H1 (cell line): ENCODE results near the gene NMRK1. TPM values are rescaled to one million over a fixed set of nuclear protein-coding genes. Genes with fewer than 3 reads are reported as not detected.

ENCODE experiments used
- CTCF ChIA-PET: fragments of 300-600 bp; sonication (Branson Sonifier 250); formaldehyde crosslinking; loops from one replicate; lab custom pipeline; 2021; ENCODE audit not compliant: partially characterized antibody; lab: Charles Lee
- POLR2A ChIA-PET: fragments of 300-600 bp; sonication (Branson Sonifier 250); formaldehyde crosslinking; loops from one replicate; lab custom pipeline; 2021; ENCODE audit warnings: inconsistent platforms; ENCODE audit not compliant: partially characterized antibody; lab: Charles Lee
- DNase-seq, 2 experiments: peaks; one replicate each; pipeline versions ENCODE4 v3.0.0 to v3.0.0-alpha.2; 2010 to 2022; ENCODE audit warnings: low spot score in 2 of 2, low read depth in 1 of 2, mixed read lengths in 1 of 2
- FAIRE-seq: peaks from 2 replicates; lab custom pipeline; 2011; peaks lifted over from hg19 to GRCh38; lab: Jason Lieb, UNC
- H2AFZ ChIP-seq: 2 replicates; pipeline ENCODE4 v1.8.1; 2012; ENCODE audit warnings: low read length, inconsistent platforms
- H2AK5ac ChIP-seq: 2 replicates; pipeline ENCODE4 v1.6.1; 2013; ENCODE audit warnings: low read depth, low read length
- H2BK120ac ChIP-seq: replicated peaks from 2 replicates; pipeline ENCODE3; 2013; ENCODE audit warnings: low read depth, low read length, inconsistent platforms
- H2BK12ac ChIP-seq: 2 replicates; pipeline ENCODE4 v1.6.1; 2013; ENCODE audit warnings: low read depth, low read length
- H2BK15ac ChIP-seq: 2 replicates; pipeline ENCODE4 v1.6.1; 2013; ENCODE audit warnings: low read length
- H2BK20ac ChIP-seq: 2 replicates; pipeline ENCODE4 v1.6.1; 2013; ENCODE audit warnings: low read length
- H2BK5ac ChIP-seq: 2 replicates; pipeline ENCODE4 v1.6.1; 2013; ENCODE audit warnings: low read depth, low read length
- H3K14ac ChIP-seq: 2 replicates; pipeline ENCODE4 v1.6.1; 2013; ENCODE audit warnings: inconsistent platforms; ENCODE audit not compliant: insufficient read length
- H3K18ac ChIP-seq: 2 replicates; pipeline ENCODE4 v1.6.1; 2013; ENCODE audit warnings: low read length; ENCODE audit errors: extremely low read depth
- H3K23ac ChIP-seq: 2 replicates; pipeline ENCODE4 v1.6.1; 2013; ENCODE audit warnings: inconsistent platforms; ENCODE audit not compliant: insufficient read length
- H3K23me2 ChIP-seq: 2 replicates; pipeline ENCODE4 v1.6.1; 2013; ENCODE audit warnings: low read depth, low read length
- H3K27ac ChIP-seq: 2 replicates; pipeline ENCODE4 v1.6.1; 2011; ENCODE audit warnings: low read depth, low read length, inconsistent platforms
- H3K27me3 ChIP-seq, 4 experiments: replicated peaks in 1 of 4; 1 replicate in 1 of 4; 2 replicates in 3 of 4; pipeline versions ENCODE4 v1.6.1 to v1.8.1; 2011 to 2013; ENCODE audit warnings: low read length in 3 of 4, mild to moderate bottlenecking in 3 of 4, inconsistent platforms in 2 of 4, mixed read lengths in 2 of 4, moderate library complexity in 1 of 4; ENCODE audit not compliant: control insufficient read depth in 3 of 4, insufficient read depth in 3 of 4; ENCODE audit errors: extremely low read depth in 1 of 4
- H3K36me3 ChIP-seq, 4 experiments: 2 replicates each; pipeline versions ENCODE4 v1.6.1 to v1.8.1; 2011 to 2013; ENCODE audit warnings: mild to moderate bottlenecking in 4 of 4, low read length in 3 of 4, moderate library complexity in 2 of 4, control low read depth in 1 of 4, inconsistent platforms in 1 of 4; ENCODE audit not compliant: insufficient read depth in 4 of 4, control insufficient read depth in 2 of 4
- H3K4ac ChIP-seq: replicated peaks from 2 replicates; pipeline ENCODE3; 2013; ENCODE audit warnings: low read length, low read depth, mixed read lengths, inconsistent platforms; ENCODE audit not compliant: insufficient read length
- H3K4me1 ChIP-seq, 4 experiments: replicated peaks in 1 of 4; 1 replicate in 1 of 4; 2 replicates in 3 of 4; pipeline versions ENCODE4 v1.6.1 to v1.8.1; 2011 to 2013; ENCODE audit warnings: low read length in 3 of 4, inconsistent platforms in 2 of 4, mixed read lengths in 1 of 4; ENCODE audit not compliant: insufficient read depth in 4 of 4, control insufficient read depth in 3 of 4
- H3K4me2 ChIP-seq, 2 experiments: 2 replicates each; pipeline versions ENCODE4 v1.6.1 to v1.8.1; 2011 to 2013; ENCODE audit warnings: low read depth in 2 of 2, low read length in 2 of 2, control low read depth in 1 of 2, inconsistent platforms in 1 of 2, mild to moderate bottlenecking in 1 of 2; ENCODE audit not compliant: insufficient read depth in 1 of 2
- H3K4me3 ChIP-seq, 4 experiments: fragments of 200-600, 300-600 bp in 1 of 4; sonication (generic), shearing (Covaris generic), sonication (Bioruptor Twin) in 1 of 4; 2 replicates each; pipeline versions ENCODE4 v1.5.1 to v1.8.1; 2011 to 2016; ENCODE audit warnings: low read length in 4 of 4, low read depth in 3 of 4, control low read depth in 2 of 4, inconsistent platforms in 2 of 4, mild to moderate bottlenecking in 2 of 4, mixed read lengths in 1 of 4, moderate library complexity in 1 of 4; ENCODE audit not compliant: insufficient read depth in 2 of 4; ENCODE audit errors: extremely low read depth in 1 of 4
- H3K56ac ChIP-seq: replicated peaks from 2 replicates; pipeline ENCODE3; 2013; ENCODE audit warnings: low read depth, mild to moderate bottlenecking, mixed read lengths, low read length, inconsistent platforms; ENCODE audit not compliant: insufficient read length
- H3K79me1 ChIP-seq: 2 replicates; pipeline ENCODE4 v1.6.1; 2013; ENCODE audit warnings: low read depth, low read length, control low read depth
- H3K79me2 ChIP-seq, 2 experiments: 2 replicates each; pipeline versions ENCODE4 v1.6.1 to v1.8.1; 2012 to 2013; ENCODE audit warnings: low read length in 2 of 2, mild to moderate bottlenecking in 2 of 2, inconsistent platforms in 1 of 2; ENCODE audit not compliant: insufficient read depth in 2 of 2, control insufficient read depth in 1 of 2
- H3K9ac ChIP-seq, 4 experiments: replicated peaks in 1 of 4; 1 replicate in 1 of 4; 2 replicates in 3 of 4; pipeline versions ENCODE4 v1.6.1 to v1.8.1; 2011 to 2013; ENCODE audit warnings: low read depth in 3 of 4, low read length in 3 of 4, control low read depth in 2 of 4, mild to moderate bottlenecking in 2 of 4, moderate library complexity in 2 of 4, inconsistent platforms in 1 of 4; ENCODE audit errors: extremely low read depth in 1 of 4
- H3K9me3 ChIP-seq, 2 experiments: 2 replicates each; pipeline versions ENCODE4 v1.6.1 to v1.8.1; 2012 to 2013; ENCODE audit warnings: mild to moderate bottlenecking in 2 of 2, moderate library complexity in 2 of 2, control low read depth in 1 of 2, inconsistent platforms in 1 of 2, low read depth in 1 of 2, low read length in 1 of 2, mixed read lengths in 1 of 2; ENCODE audit not compliant: insufficient read depth in 2 of 2
- H4K20me1 ChIP-seq, 2 experiments: replicated peaks in 1 of 2; 2 replicates each; pipeline versions ENCODE3 to v1.8.1; 2011 to 2013; ENCODE audit warnings: inconsistent platforms in 2 of 2, low read length in 2 of 2, mild to moderate bottlenecking in 1 of 2; ENCODE audit not compliant: insufficient read depth in 2 of 2, control insufficient read depth in 1 of 2
- H4K5ac ChIP-seq: 2 replicates; pipeline ENCODE4 v1.6.1; 2013; ENCODE audit warnings: low read length, low read depth, mixed read lengths, inconsistent platforms; ENCODE audit not compliant: insufficient read length
- H4K8ac ChIP-seq: 2 replicates; pipeline ENCODE4 v1.8.0; 2013; ENCODE audit warnings: mild to moderate bottlenecking, moderate library complexity, low read length, inconsistent platforms; ENCODE audit not compliant: insufficient read depth; ENCODE audit errors: extremely low read depth
- H4K91ac ChIP-seq: replicated peaks from 2 replicates; pipeline ENCODE3; 2013; ENCODE audit warnings: low read length, mixed read lengths, inconsistent platforms; ENCODE audit not compliant: insufficient read length
- KDM4A ChIP-seq: IDR thresholded peaks from one replicate; pipeline ENCODE4 v1.7.1; 2012; ENCODE audit warnings: low read depth, mild to moderate bottlenecking, moderate library complexity, low read length, inconsistent platforms; ENCODE audit not compliant: severe bottlenecking
- RAD21 ChIP-seq, 2 experiments: IDR thresholded peaks in 1 of 2; conservative IDR thresholded peaks in 1 of 2; 2 replicates each; pipeline ENCODE4 v1.6.1; 2011; ENCODE audit warnings: low read depth in 2 of 2, low read length in 2 of 2, improper control_type of control experiment in 1 of 2, inconsistent platforms in 1 of 2, mild to moderate bottlenecking in 1 of 2, moderate library complexity in 1 of 2
- SRF ChIP-seq: IDR thresholded peaks from 2 replicates; pipeline ENCODE4 v1.6.1; 2011; ENCODE audit warnings: mild to moderate bottlenecking, low read depth, low read length, moderate library complexity
- WGBS, 2 experiments: shearing (Covaris generic) in 1 of 2; methylation state at CpG; one replicate each; pipeline versions ENCODE4 v1.1.6 to v1.1.7; 2013 to 2015; ENCODE audit warnings: low lambda C conversion rate in 2 of 2, mixed read lengths in 2 of 2, inconsistent platforms in 1 of 2, low coverage in 1 of 2, missing lambda C conversion rate in 1 of 2; ENCODE audit not compliant: insufficient replicate concordance in 2 of 2, insufficient coverage in 1 of 2, insufficient read length in 1 of 2; ENCODE audit errors: extremely low coverage in 1 of 2, missing lambda C conversion rate in 1 of 2; 5-methylcytosine and 5-hydroxymethylcytosine counted together
- polyA plus RNA-seq, 7 experiments: library from polyadenylated mRNA; depleted of rRNA in 3 of 7; stranded (reverse) in 5 of 7; unstranded in 2 of 7; fragments of >200 nt in 5 of 7; fragments of 200-250 nt in 2 of 7; gene quantifications; 1 replicate in 5 of 7; 2 replicates in 1 of 7; 4 replicates in 1 of 7; pipeline versions ENCODE4 v1.2.1 to v1.2.3, GENCODE V29; 2011 to 2013; ENCODE audit warnings: missing spikeins in 2 of 7, mixed read lengths in 2 of 7
- total RNA-seq: library from RNA; stranded (reverse); fragmentation: NEBNext Ultra II Directional; extraction: Animal tissue kit (Norgen Biotek cat#: 25700); gene quantifications from 2 replicates; pipeline ENCODE4 v1.2.1, GENCODE V29; 2021
- TF ChIP-seq, protein P1 (sequence below), 3 experiments: IDR thresholded peaks; 1 replicate in 2 of 3; 2 replicates in 1 of 3; pipeline versions ENCODE4 v1.5.1 to v1.6.1; 2011; ENCODE audit warnings: low read length in 3 of 3, mild to moderate bottlenecking in 3 of 3, inconsistent platforms in 2 of 3, low read depth in 1 of 3, moderate library complexity in 1 of 3; ENCODE audit not compliant: insufficient read depth in 1 of 3; ENCODE audit errors: control extremely low read depth in 1 of 3
- TF ChIP-seq, protein P2 (sequence below): IDR thresholded peaks from 2 replicates; pipeline ENCODE4 v1.6.1; 2011; ENCODE audit warnings: low read length, improper control_type of control experiment
- TF ChIP-seq, protein P3 (sequence below): IDR thresholded peaks from 2 replicates; pipeline ENCODE4 v1.6.1; 2012; ENCODE audit warnings: inconsistent platforms

Gene NMRK1
- total and polyA plus RNA-seq, 2 of the 8 experiments (the other 6 are each of a cell fraction or from before 2014, with no cell fraction given): 5.8 to 8.1 TPM

DNA sequence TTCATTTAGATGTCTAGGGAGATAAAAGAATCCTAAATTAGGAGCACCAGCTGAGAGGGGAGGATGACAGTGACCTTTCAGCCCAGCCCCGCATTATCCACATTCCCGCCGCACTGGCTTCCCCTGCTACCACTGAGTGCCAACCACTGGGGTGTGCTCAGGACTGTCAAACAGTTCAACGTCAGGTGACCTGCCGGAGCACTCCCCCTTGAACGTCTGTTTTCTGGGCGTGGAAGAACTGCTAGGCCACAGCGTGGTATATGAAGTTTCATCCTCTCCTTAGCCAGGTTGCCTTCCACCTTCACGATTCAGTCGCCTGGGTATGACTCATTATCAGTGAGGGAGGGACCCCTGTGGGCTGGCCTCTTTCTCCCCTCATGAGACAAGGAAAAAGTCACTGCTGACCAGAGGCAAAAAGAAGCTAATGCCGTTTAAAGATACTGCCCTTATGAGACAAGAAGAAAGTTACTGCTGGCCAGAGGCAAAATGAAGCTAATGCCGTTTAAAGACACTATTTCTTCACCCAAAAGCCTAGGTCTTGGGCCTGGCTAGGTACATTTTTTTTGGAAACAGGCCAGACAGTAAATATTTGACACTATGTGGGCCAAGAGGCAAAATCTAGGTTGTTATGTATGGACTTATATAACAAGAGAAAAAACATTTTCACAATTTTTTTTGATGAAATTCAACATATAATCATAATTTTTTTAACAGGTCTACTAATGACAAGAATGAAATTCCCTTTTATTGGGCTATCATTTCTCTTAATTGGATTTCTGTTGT lies 4.6 kb downstream of the NMRK1 start:
- no peak overlapping the region for H2AFZ ChIP-seq
- no peak overlapping the region for H3K56ac ChIP-seq
- no peaks in the 10 kb centered on the region for H4K20me1 ChIP-seq
- no peak overlapping the region for H4K8ac ChIP-seq
- no peak overlapping the region for H3K14ac ChIP-seq
- H2BK5ac ChIP-seq: no peak overlapping the region
- FAIRE-seq: no peak
- no peaks in the 10 kb centered on the region for H3K79me2 ChIP-seq
- H3K4me1 ChIP-seq: peaks cover 0 to 9% (median 4%) of the 10 kb centered on the region in 4 experiments; a peak in 3 of 7 replicates
- H3K9ac ChIP-seq: no peak overlapping the region
- peaks cover 0 to 4% (median 0%) of the 10 kb centered on the region in 4 experiments; a peak in 1 of 8 replicates for H3K36me3 ChIP-seq
- H2BK15ac ChIP-seq: no peak overlapping the region
- H3K4me2 ChIP-seq: peak overlapping the region; percentile 18 to 33; a peak in 2 of 4 replicates
- H3K4me3 ChIP-seq: no peak overlapping the region
- H3K79me1 ChIP-seq: no peaks in the 10 kb centered on the region
- 48% methylated on average over 12 of the region's 12 CpGs; no CpG with 5 or more reads in 1 of the 2 experiments for WGBS, 2 experiments
- no peak overlapping the region for H3K18ac ChIP-seq
- peak in 1 of 2 experiments; percentile 55 for DNase-seq
- no peak overlapping the region for H4K5ac ChIP-seq
- no peak overlapping the region for H3K23ac ChIP-seq
- H2BK20ac ChIP-seq: no peak overlapping the region
- POLR2A ChIA-PET: interaction anchor here (1.8 kb wide), 1 partner anchor 9 kb away, joined by 6 read pairs; no protein-coding TSS in a partner anchor
- H2BK120ac ChIP-seq: no peak overlapping the region
- H3K27ac ChIP-seq: no peak overlapping the region
- CTCF ChIA-PET: interaction anchor here (0.8 to 1.7 kb wide), 8 partner anchors 8 to 311 kb away, joined by 3 to 5 read pairs (median 4); partner anchors contain the start of gene TRPM6
- H3K27me3 ChIP-seq: no peaks in the 10 kb centered on the region
- H2BK12ac ChIP-seq: no peak overlapping the region
- H3K23me2 ChIP-seq: no peaks in the 10 kb centered on the region; the same call in 1 of the 2 replicates
- H4K91ac ChIP-seq: no peak overlapping the region
- no peak overlapping the region for H3K4ac ChIP-seq
- no peaks in the 10 kb centered on the region for H3K9me3 ChIP-seq
- H2AK5ac ChIP-seq: no peak overlapping the region
- TF ChIP-seq KDM4A (no peak), SRF (no peak), RAD21 (IDR thresholded peaks at IDR 0.05 in 1 of 2, conservative IDR thresholded peaks at IDR 0.05 in 1 of 2; ENCODE audit: low read depth in 2 of 2, low read length in 2 of 2) (peak; percentile 24 to 33)
- TF ChIP-seq, protein P1, sequence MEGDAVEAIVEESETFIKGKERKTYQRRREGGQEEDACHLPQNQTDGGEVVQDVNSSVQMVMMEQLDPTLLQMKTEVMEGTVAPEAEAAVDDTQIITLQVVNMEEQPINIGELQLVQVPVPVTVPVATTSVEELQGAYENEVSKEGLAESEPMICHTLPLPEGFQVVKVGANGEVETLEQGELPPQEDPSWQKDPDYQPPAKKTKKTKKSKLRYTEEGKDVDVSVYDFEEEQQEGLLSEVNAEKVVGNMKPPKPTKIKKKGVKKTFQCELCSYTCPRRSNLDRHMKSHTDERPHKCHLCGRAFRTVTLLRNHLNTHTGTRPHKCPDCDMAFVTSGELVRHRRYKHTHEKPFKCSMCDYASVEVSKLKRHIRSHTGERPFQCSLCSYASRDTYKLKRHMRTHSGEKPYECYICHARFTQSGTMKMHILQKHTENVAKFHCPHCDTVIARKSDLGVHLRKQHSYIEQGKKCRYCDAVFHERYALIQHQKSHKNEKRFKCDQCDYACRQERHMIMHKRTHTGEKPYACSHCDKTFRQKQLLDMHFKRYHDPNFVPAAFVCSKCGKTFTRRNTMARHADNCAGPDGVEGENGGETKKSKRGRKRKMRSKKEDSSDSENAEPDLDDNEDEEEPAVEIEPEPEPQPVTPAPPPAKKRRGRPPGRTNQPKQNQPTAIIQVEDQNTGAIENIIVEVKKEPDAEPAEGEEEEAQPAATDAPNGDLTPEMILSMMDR (IDR thresholded peaks at IDR 0.05; ENCODE audit: control extremely low read depth in 1 of 3, insufficient read depth in 1 of 3, low read depth in 1 of 3, low read length in 3 of 3): peak in 2 of 3 experiments; percentile 21 to 39; a peak in 2 of 4 replicates
- TF ChIP-seq, protein P2, sequence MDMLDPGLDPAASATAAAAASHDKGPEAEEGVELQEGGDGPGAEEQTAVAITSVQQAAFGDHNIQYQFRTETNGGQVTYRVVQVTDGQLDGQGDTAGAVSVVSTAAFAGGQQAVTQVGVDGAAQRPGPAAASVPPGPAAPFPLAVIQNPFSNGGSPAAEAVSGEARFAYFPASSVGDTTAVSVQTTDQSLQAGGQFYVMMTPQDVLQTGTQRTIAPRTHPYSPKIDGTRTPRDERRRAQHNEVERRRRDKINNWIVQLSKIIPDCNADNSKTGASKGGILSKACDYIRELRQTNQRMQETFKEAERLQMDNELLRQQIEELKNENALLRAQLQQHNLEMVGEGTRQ: peak; percentile 69
- TF ChIP-seq, protein P3, sequence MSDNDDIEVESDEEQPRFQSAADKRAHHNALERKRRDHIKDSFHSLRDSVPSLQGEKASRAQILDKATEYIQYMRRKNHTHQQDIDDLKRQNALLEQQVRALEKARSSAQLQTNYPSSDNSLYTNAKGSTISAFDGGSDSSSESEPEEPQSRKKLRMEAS: 0 out of 2 replicates have a peak, but pooled peaks have one; percentile 51
